ENCODE results near the gene APOL6.

- TF ChIP-seq, protein P1, sequence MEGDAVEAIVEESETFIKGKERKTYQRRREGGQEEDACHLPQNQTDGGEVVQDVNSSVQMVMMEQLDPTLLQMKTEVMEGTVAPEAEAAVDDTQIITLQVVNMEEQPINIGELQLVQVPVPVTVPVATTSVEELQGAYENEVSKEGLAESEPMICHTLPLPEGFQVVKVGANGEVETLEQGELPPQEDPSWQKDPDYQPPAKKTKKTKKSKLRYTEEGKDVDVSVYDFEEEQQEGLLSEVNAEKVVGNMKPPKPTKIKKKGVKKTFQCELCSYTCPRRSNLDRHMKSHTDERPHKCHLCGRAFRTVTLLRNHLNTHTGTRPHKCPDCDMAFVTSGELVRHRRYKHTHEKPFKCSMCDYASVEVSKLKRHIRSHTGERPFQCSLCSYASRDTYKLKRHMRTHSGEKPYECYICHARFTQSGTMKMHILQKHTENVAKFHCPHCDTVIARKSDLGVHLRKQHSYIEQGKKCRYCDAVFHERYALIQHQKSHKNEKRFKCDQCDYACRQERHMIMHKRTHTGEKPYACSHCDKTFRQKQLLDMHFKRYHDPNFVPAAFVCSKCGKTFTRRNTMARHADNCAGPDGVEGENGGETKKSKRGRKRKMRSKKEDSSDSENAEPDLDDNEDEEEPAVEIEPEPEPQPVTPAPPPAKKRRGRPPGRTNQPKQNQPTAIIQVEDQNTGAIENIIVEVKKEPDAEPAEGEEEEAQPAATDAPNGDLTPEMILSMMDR (IDR thresholded peaks at IDR 0.05) = no peak
- no peak for TF ChIP-seq POLR2A (IDR thresholded peaks at IDR 0.05)
- no peak for TF ChIP-seq POLR2AphosphoS5 (IDR thresholded peaks at IDR 0.05)
Observed at GRCh38 chr22:35681454-35682052, 33.3 kb downstream of the APOL6 start.

Measured in prostate gland (tissue), 2 donors.